ENCODE measurements around the gene CNTRL.

The CNTRL gene

GRCh38 chr9:121179930-121180681 lies 105.4 kb downstream of the CNTRL start:
- DNase-seq (ENCODE audit: low read depth): no peak

DNA sequence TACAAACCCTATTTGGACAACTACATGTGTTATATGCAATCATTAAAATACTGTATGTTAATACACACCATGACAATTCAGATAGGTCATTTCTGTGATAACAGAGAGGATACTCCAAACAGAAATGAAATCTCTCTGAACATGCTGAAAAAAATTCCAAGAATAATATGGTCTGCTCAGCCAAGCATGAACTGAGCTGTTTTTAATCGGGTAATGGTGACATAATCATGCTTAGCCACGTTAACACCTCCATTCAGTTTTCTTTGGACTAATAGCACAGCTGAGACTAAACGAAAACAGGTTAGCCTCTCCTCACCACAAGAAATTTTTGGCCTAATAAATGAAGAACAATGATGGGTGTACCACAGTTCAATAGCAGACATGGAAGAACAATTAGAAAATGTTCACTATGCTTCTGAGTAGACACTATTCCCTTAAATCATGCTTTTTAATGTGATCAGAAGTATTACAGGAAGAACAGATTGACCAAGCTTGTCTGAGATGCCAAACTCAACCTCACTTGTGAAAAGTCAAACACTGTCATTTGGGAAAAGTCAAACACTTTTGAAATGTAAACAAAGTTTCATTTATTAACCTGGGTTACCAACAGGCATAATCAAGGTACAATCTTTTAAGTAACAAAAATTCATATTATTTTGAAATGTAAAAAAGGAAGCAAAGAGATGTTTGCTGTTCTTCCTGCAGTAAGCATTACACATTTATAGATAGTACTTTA lies 107.5 kb downstream of the CNTRL start:
- DNase-seq (ENCODE audit: low read depth): no peak

DNA sequence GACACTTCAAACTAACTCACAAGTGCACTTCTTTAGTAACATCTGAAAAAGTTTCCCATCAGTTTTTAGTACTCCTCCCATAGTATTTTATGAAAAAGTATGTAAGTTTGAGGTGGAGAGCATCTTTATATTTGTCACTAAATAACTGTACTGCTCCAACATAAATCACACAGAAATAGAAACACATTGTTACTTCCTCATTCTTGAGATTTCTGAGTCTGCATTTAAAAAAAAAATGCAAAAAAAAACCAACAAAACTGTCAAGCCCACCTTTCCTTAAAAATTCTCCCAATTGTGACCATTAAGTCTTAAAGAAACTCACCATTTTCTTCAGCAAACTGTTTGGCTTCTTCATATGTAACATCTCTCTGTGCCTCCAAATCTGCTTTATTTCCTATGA lies 108.2 kb downstream of the CNTRL start:
- DNase-seq (ENCODE audit: low read depth): no peak

GRCh38 chr9:121183666-121184423 lies 109.1 kb downstream of the CNTRL start:
- no peak for DNase-seq (ENCODE audit: low read depth)

DNA sequence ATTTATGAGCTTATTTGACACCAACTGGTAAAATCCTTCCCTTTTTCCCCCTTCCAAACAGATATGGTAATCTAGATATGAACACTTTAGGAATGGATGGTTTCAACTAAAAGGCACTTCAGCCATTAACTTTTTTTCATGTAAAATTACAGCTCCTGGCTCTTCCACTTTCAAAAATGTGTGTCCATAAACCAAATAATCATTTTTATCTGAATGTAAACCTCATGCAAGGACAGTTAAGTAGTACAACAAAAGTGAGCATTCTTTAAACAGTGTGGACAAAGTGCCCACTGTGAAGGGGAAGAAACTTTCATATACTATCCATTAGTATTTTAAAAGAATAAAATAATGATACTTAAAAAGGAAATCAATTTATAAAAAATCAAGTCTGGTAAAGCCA lies 109.7 kb downstream of the CNTRL start:
- no peak for DNase-seq (ENCODE audit: low read depth)

GRCh38 chr9:121185178-121185745 lies 110.5 kb downstream of the CNTRL start:
- DNase-seq (ENCODE audit: low read depth): no peak

DNA sequence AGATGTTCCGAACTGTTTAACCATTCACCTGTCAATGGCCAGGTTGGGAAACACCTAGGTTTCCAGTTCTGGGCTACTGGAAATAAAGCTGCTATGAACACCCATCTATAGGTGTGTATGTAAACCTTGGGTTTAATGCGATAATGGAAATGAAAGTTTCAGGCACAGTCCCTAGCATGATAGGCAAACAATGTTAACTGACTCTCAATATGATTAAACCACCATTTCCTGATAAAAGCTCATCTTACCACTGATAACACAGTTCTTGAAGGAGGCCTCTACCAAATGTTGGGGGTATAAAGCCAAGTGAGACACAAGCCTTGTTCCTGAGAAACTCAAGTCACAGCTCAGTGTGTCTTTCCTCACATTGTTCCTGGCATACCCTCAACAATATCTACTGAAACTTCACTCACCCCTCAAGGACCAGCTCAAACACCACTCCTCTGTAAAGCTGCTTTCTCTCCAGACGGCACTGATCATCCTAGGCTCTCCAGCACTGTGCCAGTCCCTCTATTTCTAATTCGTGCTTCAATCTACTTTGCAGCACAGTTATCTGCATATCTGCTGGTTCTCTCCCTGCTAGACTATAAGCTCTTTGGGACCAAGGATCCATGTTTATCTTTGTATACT lies 111.1 kb downstream of the CNTRL start:
- no peak for DNase-seq (ENCODE audit: low read depth)

DNA sequence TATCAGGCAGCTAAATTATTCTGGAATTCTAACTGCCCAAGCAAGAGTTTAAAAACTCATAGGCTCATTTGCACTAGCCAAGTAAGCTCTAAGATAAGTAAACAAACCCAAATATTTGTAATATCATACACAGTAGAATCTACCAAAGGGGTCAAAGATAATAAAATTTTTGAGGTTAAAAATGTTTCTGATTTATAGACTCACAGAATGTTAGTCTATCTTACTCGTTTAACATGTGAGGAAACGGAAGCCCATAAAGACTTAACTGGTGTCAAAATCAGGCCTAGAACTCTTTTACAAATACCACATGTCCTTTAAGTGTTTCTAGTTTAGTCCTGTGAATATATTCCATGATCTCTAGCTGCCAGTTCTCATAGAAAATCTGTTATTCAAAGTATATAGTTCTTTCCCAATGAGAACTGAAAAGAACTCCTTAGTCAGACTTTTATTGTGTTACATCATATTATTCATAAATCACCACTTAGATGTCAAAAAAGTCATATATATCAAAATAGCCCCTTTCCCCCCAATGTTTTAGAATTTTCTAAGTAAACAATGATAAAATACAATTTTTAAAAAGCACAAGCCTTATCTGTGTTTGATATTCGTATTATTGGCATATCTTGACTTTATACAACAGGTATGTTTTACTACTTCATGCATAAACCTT lies 113.0 kb downstream of the CNTRL start:
- DNase-seq (ENCODE audit: low read depth): no peak

DNA sequence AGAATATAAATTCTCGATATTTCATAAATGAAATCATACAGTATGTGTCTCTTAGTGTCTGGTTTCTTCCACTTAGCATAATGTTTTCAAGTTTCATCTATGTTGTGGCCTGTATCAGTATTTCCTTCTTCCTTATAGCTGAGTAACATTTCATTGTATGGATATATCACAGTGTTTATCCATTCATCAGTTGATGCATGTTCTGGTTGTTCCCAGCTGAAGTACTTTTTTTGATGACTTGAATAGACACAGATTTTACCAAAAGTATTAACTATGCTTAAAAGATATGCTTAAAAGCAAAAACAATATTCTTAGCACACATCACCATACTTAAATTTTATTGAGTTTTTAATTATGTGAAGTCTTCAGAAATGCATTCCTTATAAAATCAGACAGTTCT lies 114.3 kb downstream of the CNTRL start:
- DNase-seq (ENCODE audit: low read depth): no peak

DNA sequence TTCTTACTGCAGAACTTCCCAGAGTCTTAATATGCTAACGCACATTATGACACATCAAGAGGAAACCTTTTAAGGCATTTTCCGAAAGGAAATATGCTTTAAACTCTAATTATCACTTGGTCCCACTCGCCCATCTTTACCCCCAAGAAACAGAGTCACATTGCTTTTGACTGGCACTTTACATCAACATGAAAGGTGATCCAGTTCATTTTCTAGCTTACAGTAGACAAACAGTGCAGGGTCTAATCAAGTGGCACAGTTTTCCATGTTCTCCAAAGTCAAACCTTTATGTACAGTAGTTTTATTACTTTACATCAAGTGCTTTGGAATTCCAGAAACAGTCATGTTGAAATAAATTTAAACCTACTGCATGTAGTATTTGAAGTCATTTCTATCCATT lies 114.9 kb downstream of the CNTRL start:
- no peak for DNase-seq (ENCODE audit: low read depth)

- DNase-seq (ENCODE audit: low read depth): no peak
Measured at GRCh38 chr9:121191235-121191634, 116.5 kb downstream of the CNTRL start.

DNA sequence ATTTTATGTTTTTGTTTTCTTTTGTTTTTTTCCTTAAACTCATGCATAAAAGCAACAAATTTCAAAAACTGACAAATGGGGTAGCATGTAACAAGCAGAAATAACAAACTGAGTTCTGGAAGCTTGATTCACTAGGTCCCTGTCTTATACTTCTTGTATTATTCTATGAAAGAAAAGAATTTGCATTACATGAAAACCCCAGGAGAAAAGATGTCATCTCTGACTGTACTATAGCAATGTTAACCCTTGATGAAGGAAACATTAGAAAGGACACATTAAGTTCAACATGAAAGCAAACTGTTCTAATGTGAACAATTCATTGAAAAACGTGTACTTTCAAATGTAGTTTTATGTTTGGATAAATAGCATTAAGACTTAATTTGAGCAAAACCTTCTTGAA lies 117.8 kb downstream of the CNTRL start:
- DNase-seq (ENCODE audit: low read depth): no peak

DNA sequence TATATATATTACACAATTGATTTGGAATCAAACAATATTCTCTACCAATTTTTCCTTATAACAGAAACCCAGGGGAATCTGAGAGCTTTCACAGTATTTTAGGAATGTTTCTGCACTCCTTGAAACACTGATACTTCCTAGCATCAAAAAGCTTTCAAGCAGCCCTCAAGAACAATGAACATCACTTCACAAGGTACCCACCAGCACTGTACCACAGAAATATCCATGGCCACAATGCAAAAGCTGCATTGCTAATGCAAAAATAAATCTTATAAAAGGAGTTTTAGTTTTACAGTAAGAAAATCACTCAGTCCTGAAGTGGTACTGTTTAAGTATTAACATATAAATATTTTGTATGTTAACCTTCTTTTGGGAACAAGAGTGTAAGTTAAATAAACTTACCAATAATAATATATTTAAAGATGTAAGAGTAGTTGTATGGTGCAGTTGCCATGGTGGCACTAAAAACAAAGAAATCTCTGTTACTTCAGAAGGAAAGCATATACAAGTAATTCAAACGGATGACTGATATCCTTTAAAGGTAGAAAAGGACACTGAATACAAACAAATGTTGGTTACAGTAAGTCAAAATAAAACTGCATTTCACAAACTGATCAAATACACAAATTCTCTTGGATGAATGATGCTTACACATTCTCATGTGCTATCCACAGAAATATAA lies 118.3 kb downstream of the CNTRL start:
- DNase-seq (ENCODE audit: low read depth): no peak

DNA sequence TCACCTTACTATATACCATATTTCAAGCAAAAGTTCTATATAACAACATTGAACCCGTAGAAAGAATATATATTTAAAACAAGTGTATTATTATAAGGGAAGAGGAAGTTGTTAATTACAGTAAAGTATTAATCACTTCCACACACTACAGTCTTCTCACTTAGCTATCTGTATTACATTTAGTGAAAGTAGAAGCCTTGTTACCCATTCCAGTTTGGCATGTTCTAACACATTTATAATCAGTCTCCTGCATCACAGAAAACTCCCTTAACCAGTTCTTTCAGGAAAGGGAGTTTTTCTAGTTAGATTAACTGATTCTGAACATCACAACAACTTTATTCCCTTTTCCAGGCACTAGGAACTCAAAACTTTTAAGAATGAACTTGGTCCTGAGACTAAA lies 120.0 kb downstream of the CNTRL start:
- DNase-seq (ENCODE audit: low read depth): no peak

DNA sequence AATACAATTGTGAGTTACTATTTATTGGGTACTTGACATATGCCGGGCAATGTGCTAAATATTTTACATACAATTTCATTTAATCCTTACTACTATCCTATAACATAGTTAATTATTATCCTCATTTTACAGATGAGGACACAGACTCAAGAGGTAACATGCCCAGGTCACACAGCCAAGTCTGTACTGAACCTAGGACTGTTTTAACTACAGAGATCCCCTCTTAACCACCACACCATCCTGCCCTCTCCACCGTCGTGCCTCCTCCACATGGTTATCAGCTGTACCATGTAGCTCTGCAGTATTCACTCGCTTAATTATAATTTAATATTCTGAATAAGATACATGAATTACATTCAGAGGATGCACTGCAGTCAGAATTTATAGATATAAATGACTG lies 121.6 kb downstream of the CNTRL start:
- DNase-seq (ENCODE audit: low read depth): no peak

DNA sequence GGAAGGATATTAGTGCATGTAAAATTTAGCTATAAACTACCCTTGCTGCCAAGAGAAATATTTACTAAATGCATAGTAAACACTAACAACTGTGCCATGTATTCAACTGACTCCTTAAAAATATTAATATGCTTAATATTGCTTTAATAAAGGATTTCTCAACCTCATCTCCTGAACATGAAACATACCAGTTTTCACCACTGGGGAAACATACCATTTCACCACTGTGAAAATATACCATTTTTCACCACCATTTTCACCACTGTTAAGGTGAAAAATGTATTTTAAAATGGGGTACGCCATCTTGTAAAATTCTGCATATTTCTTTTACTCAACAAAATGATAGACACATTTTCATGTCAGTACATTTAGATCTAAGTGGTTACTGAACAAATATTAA lies 122.4 kb downstream of the CNTRL start:
- DNase-seq (ENCODE audit: low read depth): no peak

DNA sequence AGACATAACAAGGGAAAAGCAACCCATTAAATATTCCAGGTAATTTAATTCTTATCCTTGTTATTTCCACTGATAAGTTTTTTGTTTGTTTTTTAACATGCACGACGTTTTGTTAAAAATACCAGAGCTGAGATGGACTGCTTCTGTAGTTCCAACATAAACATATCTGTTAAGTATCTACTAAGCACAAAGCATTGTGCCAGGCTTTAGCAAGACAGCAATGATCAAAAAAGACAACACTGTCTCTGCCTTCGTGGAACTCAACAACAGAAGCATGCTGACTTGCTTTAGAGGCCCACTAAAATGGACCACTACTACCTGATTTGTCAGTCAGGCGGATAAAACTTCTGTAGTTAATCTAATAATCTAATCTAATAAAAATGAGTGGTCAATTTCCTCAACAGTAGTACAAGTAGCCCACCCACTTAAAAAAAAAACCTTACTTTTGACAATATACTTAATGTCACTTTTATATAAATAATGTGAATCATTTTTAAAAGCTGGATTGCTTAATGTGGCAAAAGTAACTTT lies 123.8 kb downstream of the CNTRL start:
- DNase-seq (ENCODE audit: low read depth): no peak

DNA sequence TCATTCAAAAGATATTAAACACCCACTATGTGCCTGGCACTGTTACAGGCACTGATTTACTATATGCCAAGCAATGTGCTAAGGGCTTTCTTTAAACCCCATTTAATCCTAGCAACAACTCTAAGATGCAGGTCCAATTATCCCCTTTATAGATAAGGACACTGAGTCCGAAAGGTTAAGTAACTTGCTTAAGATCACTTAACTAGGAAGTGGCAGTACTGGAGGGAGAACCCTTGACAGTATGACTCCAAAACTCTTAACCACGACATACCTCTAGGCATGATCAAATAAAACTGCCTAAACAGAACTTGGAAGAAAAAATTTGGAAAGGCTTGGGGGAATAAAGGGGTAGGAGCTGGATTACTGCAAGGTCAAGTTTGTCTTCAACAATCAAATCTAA lies 125.2 kb downstream of the CNTRL start:
- no peak for DNase-seq (ENCODE audit: low read depth)

GRCh38 chr9:121200356-121200755 lies 125.6 kb downstream of the CNTRL start:
- no peak for DNase-seq (ENCODE audit: low read depth)

DNA sequence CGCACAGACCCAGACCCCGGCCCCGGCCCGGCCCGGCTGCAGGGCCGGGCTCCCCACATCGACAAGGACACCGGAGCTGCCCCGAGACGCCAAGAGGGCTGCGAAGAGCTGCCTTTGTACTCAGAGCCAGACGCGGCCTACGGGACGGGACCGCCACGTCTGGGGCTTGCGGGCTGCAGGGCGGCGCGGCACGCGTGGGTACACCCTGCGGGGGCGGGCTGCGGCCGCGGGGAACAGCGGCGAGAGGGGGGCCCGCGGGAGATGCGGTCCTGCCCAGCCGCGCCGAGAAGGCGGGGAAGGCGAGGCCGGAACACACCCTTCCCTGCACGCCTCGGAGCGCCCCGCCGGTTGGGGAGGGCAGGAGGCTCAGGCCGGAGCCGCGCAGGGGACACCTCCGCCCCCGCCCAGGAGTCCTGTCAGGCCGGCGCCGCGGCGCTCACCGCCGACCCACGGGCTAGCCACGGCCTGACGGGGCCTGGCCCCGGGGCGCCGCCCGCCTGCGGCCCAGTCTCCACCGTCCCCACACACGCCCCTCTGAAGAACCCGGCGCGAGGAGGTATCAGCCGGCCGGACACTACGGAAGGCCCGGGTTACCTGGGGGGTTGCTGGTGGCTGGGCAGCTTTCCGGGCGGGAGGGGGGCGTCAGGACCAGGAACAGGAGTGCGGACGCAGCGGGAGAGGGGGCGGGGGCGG lies 126.4 kb downstream of the CNTRL start:
- peak; percentile 38 for DNase-seq (ENCODE audit: low read depth)

All from activated T-helper 9 cell treated with anti-CD3 and anti-CD28 coated beads, Interleukin-2, amount 50 U/mL, for 16 hours (primary cell).